Hepatocyte (in vitro differentiated cells): ENCODE data around the gene PRKCZ. TPM values are rescaled to one million over a fixed set of nuclear protein-coding genes. Genes with fewer than 3 reads are reported as not detected.

Experiments used
- DNase-seq: peaks from one replicate; pipeline ENCODE4 v3.0.0-alpha.2; 2016; ENCODE audit warnings: low spot score
- H2AFZ ChIP-seq: fragments of 200-600 bp; sonication (generic); 2 replicates; pipeline ENCODE4 v1.6.0; 2016; ENCODE audit warnings: antibody characterized with exemption, mild to moderate bottlenecking
- H3K27ac ChIP-seq: fragments of 200-600 bp; sonication (generic); 2 replicates; pipeline ENCODE4 v1.5.1; 2016; ENCODE audit warnings: mild to moderate bottlenecking
- H3K27me3 ChIP-seq: fragments of 200-600 bp; sonication (generic); 2 replicates; pipeline ENCODE4 v1.6.1; 2016
- H3K36me3 ChIP-seq: fragments of 200-600 bp; sonication (generic); replicated peaks from 2 replicates; pipeline ENCODE4 v1.5.1; 2016; ENCODE audit warnings: low read depth; ENCODE audit not compliant: insufficient read depth
- H3K4me1 ChIP-seq: fragments of 200-600 bp; sonication (generic); 2 replicates; pipeline ENCODE4 v1.5.1; 2016; ENCODE audit warnings: mild to moderate bottlenecking, moderate library complexity; ENCODE audit not compliant: insufficient read depth
- H3K4me2 ChIP-seq: fragments of 200-600 bp; sonication (generic); 2 replicates; pipeline ENCODE4 v1.6.0; 2016
- H3K4me3 ChIP-seq: fragments of 200-600 bp; sonication (generic); 2 replicates; pipeline ENCODE4 v1.5.1; 2016; ENCODE audit warnings: mild to moderate bottlenecking
- H3K79me2 ChIP-seq: fragments of 200-600 bp; sonication (generic); 2 replicates; pipeline ENCODE4 v1.6.0; 2017; ENCODE audit warnings: mild to moderate bottlenecking
- H3K9me2 ChIP-seq: fragments of 200-600 bp; sonication (generic); replicated peaks from 2 replicates; pipeline ENCODE4 v1.6.0; 2017; ENCODE audit warnings: mild to moderate bottlenecking; ENCODE audit not compliant: insufficient read depth
- H3K9me3 ChIP-seq: fragments of 200-600 bp; sonication (generic); 2 replicates; pipeline ENCODE4 v1.5.1; 2016; ENCODE audit warnings: low read depth, mild to moderate bottlenecking
- H4K20me1 ChIP-seq: fragments of 200-600 bp; sonication (generic); 2 replicates; pipeline ENCODE4 v1.6.0; 2016; ENCODE audit warnings: mild to moderate bottlenecking; ENCODE audit not compliant: insufficient read depth, poor library complexity, severe bottlenecking
- EZH2 ChIP-seq: fragments of 200-600 bp; sonication (generic); IDR thresholded peaks from 2 replicates; pipeline ENCODE4 v1.6.1; 2016; ENCODE audit warnings: antibody characterized with exemption, mild to moderate bottlenecking, borderline replicate concordance
- EZH2phosphoT487 ChIP-seq: fragments of 200-600 bp; sonication (generic); IDR thresholded peaks from one replicate; pipeline ENCODE4 v1.6.1; 2018; ENCODE audit warnings: antibody characterized with exemption, mild to moderate bottlenecking, low read depth, moderate library complexity; ENCODE audit not compliant: unreplicated experiment, severe bottlenecking
- WGBS: methylation state at CpG from one replicate; pipeline ENCODE4 v1.1.6; 2016; ENCODE audit warnings: low lambda C conversion rate; ENCODE audit errors: missing lambda C conversion rate; 5-methylcytosine and 5-hydroxymethylcytosine counted together
- polyA plus RNA-seq: library from polyadenylated mRNA; unstranded; fragments of >200 nt; fragmentation: Nextera tagmentation; extraction: Ambion mirVana; gene quantifications from 2 replicates; pipeline ENCODE4 v1.2.1, GENCODE V29; 2016
- total RNA-seq: library from RNA; depleted of rRNA; stranded (reverse); fragments of >200 nt; gene quantifications from 2 replicates; pipeline ENCODE4 v1.2.3, GENCODE V29; 2014
- TF ChIP-seq, protein P1 (sequence below): fragments of 200-600 bp; sonication (generic); IDR thresholded peaks from 2 replicates; pipeline ENCODE4 v1.5.1; 2016; ENCODE audit warnings: antibody characterized with exemption, mild to moderate bottlenecking; ENCODE audit not compliant: poor library complexity

The PRKCZ gene
- total RNA-seq (41.0 and 45.6 TPM in 2 replicates), polyA plus RNA-seq (52.3 and 52.5 TPM in 2 replicates)

DNA sequence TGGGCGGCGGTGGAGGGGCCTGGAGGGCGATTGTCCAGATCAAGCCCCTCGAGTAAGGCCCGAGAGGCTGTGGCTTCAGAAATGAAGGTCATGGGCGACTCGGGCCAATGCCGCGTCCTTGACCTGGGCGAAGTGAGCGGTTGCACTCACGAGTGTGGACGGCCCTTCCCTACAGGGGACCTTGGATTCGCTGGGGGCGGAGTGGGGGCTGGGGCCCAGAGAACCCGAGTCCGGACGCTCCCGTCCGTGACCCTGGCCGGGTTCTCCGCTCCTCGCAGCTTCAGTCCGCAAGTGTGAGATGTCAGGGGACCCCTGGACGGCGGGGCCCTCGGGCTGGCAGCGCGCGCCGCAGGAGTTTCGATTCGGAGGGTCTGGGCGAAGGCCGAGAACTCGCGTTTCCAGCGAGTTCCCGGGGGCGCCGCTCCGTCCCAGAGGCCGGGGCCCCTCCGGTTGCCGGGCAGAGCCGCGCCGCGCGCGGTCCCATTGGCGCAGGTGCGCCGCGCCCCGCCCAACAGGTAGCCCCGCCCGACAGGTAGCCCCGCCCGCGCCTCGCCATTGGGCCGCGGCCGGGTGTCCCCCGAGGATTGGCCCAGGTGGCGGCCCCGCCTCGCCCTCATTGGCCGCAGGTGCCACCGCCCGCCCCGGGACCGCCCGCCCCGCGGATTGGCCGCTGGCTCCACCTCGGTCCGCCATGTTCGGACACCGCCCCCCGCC lies at the start of gene PRKCZ:
PRKCZ (plus strand) TSS at position 694 of the 714 bp plus-strand sequence. CDS start 220 bp downstream, outside the sequence.
- WGBS = 4% methylated on average over 27 of the region's 83 CpGs
- peak within 1 kb of the TSS; percentile 89 for H3K4me2 ChIP-seq
- H2AFZ ChIP-seq = peak within 1 kb of the TSS; percentile 91

DNA sequence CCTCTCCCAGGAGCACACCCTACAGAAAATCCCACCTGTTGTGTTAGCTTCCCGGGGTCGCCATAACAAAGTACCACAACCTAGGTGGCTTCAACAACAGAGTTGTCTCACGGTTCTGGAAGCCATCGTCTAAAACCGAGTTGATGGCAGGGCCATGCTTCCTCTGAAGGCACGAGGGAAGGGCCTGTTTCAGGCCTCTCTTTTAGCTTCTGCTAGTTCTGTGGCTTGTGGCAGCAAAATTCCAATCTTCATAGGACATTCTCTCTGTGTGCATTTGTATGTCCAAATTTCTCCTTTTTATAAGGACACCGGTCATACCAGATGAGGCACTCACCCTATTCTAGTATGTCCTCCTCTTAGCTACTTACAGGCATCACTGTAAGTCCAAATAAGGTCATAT lies 49.8 kb upstream of the PRKCZ start:
- no peak overlapping the region for H3K27ac ChIP-seq
- WGBS = 92% methylated on average over 7 of the region's 7 CpGs
- DNase-seq = no peak

More for the DNA sequence above, at the start of gene PRKCZ:
- H3K9me3 ChIP-seq = no peaks in the 10 kb centered on the region
- H3K9me2 ChIP-seq = no peaks in the 10 kb centered on the region
- no peaks in the 10 kb centered on the region for H3K36me3 ChIP-seq
- no peak for TF ChIP-seq EZH2
- no peak for TF ChIP-seq EZH2phosphoT487
- TF ChIP-seq, protein P1, sequence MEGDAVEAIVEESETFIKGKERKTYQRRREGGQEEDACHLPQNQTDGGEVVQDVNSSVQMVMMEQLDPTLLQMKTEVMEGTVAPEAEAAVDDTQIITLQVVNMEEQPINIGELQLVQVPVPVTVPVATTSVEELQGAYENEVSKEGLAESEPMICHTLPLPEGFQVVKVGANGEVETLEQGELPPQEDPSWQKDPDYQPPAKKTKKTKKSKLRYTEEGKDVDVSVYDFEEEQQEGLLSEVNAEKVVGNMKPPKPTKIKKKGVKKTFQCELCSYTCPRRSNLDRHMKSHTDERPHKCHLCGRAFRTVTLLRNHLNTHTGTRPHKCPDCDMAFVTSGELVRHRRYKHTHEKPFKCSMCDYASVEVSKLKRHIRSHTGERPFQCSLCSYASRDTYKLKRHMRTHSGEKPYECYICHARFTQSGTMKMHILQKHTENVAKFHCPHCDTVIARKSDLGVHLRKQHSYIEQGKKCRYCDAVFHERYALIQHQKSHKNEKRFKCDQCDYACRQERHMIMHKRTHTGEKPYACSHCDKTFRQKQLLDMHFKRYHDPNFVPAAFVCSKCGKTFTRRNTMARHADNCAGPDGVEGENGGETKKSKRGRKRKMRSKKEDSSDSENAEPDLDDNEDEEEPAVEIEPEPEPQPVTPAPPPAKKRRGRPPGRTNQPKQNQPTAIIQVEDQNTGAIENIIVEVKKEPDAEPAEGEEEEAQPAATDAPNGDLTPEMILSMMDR = no peak
- H3K27ac ChIP-seq = peak within 1 kb of the TSS; percentile 98
- peaks cover 3% of the 10 kb centered on the region for H3K27me3 ChIP-seq
- H3K4me1 ChIP-seq = peaks cover 28% of the 10 kb centered on the region
- peak within 1 kb of the TSS; percentile 85 for H3K4me3 ChIP-seq
- peaks cover 16% of the 10 kb centered on the region for H4K20me1 ChIP-seq
- H3K79me2 ChIP-seq = peaks cover 37% of the 10 kb centered on the region
- peak; percentile 97 for DNase-seq

DNA sequence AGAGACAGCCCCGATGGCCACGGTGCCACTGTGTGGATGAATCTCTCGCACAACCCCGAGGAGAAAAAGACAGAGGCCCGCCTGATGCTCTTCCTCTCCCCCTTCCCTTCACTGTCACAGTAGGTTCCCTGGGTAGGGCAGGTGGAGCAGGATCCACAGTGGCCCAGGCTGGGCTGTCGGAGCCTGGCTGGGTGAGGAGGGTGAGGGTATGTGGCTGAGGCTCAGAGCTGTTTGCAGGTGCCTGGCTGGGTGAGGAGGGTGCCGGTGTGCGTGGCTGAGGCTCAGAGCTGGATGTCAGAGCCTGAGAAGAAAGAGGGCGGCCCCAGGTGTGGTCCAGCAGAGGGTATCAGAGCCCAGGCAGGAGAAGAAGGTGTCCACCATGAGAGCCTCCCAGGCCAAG lies 49.4 kb upstream of the PRKCZ start:
- no peaks in the 10 kb centered on the region for H3K36me3 ChIP-seq
- no peaks in the 10 kb centered on the region for H3K9me2 ChIP-seq
- peaks cover 3% of the 10 kb centered on the region for H3K27me3 ChIP-seq
- H3K9me3 ChIP-seq = no peaks in the 10 kb centered on the region
- DNase-seq = no peak
- no peak overlapping the region for H3K4me2 ChIP-seq
- H3K4me3 ChIP-seq = no peak overlapping the region
- peaks cover 4% of the 10 kb centered on the region for H3K4me1 ChIP-seq
- H4K20me1 ChIP-seq = no peaks in the 10 kb centered on the region
- no peak overlapping the region for H3K27ac ChIP-seq
- 96% methylated on average over 9 of the region's 9 CpGs for WGBS
- H2AFZ ChIP-seq = no peak overlapping the region
- TF ChIP-seq EZH2 (no peak), EZH2phosphoT487 (no peak)
- TF ChIP-seq, protein P1 = no peak
- no peaks in the 10 kb centered on the region for H3K79me2 ChIP-seq

More for the DNA sequence above, 49.8 kb upstream of the PRKCZ start:
- H3K9me3 ChIP-seq = no peaks in the 10 kb centered on the region
- no peak overlapping the region for H3K4me2 ChIP-seq
- H3K4me3 ChIP-seq = no peak overlapping the region
- no peaks in the 10 kb centered on the region for H3K9me2 ChIP-seq
- H3K27me3 ChIP-seq = peaks cover 3% of the 10 kb centered on the region
- no peaks in the 10 kb centered on the region for H4K20me1 ChIP-seq
- TF ChIP-seq EZH2phosphoT487 (no peak), EZH2 (no peak)
- TF ChIP-seq, protein P1 = no peak
- H3K4me1 ChIP-seq = peaks cover 4% of the 10 kb centered on the region
- H3K36me3 ChIP-seq = no peaks in the 10 kb centered on the region
- no peak overlapping the region for H2AFZ ChIP-seq
- H3K79me2 ChIP-seq = no peaks in the 10 kb centered on the region
